ENCODE measurements around the gene CELF1. TPM values are rescaled to one million over a fixed set of nuclear protein-coding genes. Genes with fewer than 3 reads are reported as not detected.

CELF1 gene
- total RNA-seq, 1 experiment from 2014 or later: 152 TPM

DNA sequence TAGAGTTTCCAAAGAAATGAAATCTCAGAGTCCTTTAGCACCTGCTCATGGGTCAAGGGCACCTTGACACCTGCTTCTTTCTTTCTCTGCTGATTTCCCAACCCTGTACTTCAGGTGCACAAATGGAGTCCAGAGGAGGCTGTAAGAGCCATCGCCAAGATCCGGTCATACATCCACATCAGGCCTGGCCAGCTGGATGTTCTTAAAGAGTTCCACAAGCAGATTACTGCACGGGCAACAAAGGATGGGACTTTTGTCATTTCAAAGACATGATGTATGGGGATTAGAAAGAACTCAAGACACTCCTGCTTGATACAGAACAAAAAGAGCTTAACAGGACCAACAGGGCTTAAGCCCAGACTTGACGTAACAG is 18.4 kb upstream of the CELF1 start:
- Histone ChIP-seq H3K36me3 (ENCODE audit: control insufficient read depth, insufficient read depth, low read length) (peaks cover 2% of the 10 kb centered on the region), H3K27me3 (replicated peaks; ENCODE audit: control insufficient read depth, insufficient read depth, low read length) (no peaks in the 10 kb centered on the region), H3K4me3 (ENCODE audit: low read depth, low read length) (no peak overlapping the region), H3K9me3 (no peaks in the 10 kb centered on the region), H3K4me1 (no peaks in the 10 kb centered on the region)
- H3K9me3 Mint-ChIP-seq (ENCODE audit: unreplicated experiment): no peaks in the 10 kb centered on the region
- peaks cover 64% of the 10 kb centered on the region for H3K36me3 Mint-ChIP-seq (ENCODE audit: insufficient read depth, unreplicated experiment)
- no peaks in the 10 kb centered on the region for H3K27me3 Mint-ChIP-seq (ENCODE audit: insufficient read depth, unreplicated experiment)
- CTCF ChIA-PET: no interaction called here
- intact Hi-C loops (cut with micrococcal nuclease; ENCODE audit: unreplicated experiment): no loop called here
- POLR2A ChIA-PET: interaction anchor here (0.6 kb wide), 1 partner anchor 110 kb away, joined by 3 read pairs; no protein-coding TSS in a partner anchor
- TF ChIP-seq, protein P1, sequence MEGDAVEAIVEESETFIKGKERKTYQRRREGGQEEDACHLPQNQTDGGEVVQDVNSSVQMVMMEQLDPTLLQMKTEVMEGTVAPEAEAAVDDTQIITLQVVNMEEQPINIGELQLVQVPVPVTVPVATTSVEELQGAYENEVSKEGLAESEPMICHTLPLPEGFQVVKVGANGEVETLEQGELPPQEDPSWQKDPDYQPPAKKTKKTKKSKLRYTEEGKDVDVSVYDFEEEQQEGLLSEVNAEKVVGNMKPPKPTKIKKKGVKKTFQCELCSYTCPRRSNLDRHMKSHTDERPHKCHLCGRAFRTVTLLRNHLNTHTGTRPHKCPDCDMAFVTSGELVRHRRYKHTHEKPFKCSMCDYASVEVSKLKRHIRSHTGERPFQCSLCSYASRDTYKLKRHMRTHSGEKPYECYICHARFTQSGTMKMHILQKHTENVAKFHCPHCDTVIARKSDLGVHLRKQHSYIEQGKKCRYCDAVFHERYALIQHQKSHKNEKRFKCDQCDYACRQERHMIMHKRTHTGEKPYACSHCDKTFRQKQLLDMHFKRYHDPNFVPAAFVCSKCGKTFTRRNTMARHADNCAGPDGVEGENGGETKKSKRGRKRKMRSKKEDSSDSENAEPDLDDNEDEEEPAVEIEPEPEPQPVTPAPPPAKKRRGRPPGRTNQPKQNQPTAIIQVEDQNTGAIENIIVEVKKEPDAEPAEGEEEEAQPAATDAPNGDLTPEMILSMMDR (IDR thresholded peaks at IDR 0.05; ENCODE audit: insufficient read depth in 1 of 2, low read depth in 1 of 2, low read length in 1 of 2, severe bottlenecking in 1 of 2, unreplicated experiment in 1 of 2): no peak
- H3K27ac Mint-ChIP-seq (ENCODE audit: unreplicated experiment): no peak overlapping the region
- DNase-seq: no peak
- no TSS peak for BruUV-seq (replicated peaks)
- H3K4me1 Mint-ChIP-seq (ENCODE audit: low read depth, unreplicated experiment): no peaks in the 10 kb centered on the region
- H3K4me3 Mint-ChIP-seq (ENCODE audit: unreplicated experiment): no peak overlapping the region

DNA sequence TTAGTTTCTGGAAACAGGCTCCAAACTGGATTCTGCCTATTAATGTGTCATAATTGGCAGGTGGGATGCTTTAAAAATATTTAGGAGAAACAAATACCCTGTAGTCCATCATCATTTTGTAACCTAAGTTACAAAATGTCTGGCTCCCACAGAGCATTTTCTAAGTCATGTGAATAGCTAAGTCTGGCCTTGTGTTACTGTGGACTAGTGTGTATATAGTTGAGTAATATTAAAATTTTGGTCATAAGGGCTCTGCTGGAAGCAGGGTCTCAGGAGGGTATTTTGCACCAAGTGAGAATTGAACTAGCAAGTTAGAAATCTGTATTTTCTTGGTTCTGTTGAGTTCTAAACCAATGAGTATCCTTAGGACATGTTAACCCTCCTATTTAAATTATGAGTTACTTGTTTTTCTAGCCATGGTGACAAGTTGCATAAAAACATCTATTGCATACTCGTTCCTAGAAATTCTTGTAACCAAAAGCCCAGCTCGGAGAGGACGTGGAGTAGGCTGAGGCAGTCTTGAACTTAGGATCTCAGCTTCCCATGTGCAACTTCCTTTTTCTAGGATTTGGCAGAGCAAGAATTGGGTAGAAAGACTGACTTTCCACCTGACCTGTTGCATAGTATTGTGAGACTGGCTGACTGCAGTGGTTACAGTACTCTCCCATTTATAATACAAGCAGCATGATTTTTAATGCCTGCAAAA is 17.9 kb upstream of the CELF1 start:
- Histone ChIP-seq H3K27me3 (replicated peaks; ENCODE audit: control insufficient read depth, insufficient read depth, low read length) (no peaks in the 10 kb centered on the region), H3K4me3 (ENCODE audit: low read depth, low read length) (no peak overlapping the region), H3K36me3 (ENCODE audit: control insufficient read depth, insufficient read depth, low read length) (peaks cover 2% of the 10 kb centered on the region), H3K4me1 (no peaks in the 10 kb centered on the region), H3K9me3 (no peaks in the 10 kb centered on the region)
- intact Hi-C loops (cut with micrococcal nuclease; ENCODE audit: unreplicated experiment): no loop called here
- TF ChIP-seq, protein P1 (IDR thresholded peaks at IDR 0.05; ENCODE audit: insufficient read depth in 1 of 2, low read depth in 1 of 2, low read length in 1 of 2, severe bottlenecking in 1 of 2, unreplicated experiment in 1 of 2): no peak
- Mint-ChIP-seq H3K36me3 (ENCODE audit: insufficient read depth, unreplicated experiment) (peaks cover 64% of the 10 kb centered on the region), H3K27me3 (ENCODE audit: insufficient read depth, unreplicated experiment) (no peaks in the 10 kb centered on the region), H3K27ac (ENCODE audit: unreplicated experiment) (no peak overlapping the region), H3K4me1 (ENCODE audit: low read depth, unreplicated experiment) (no peaks in the 10 kb centered on the region), H3K4me3 (ENCODE audit: unreplicated experiment) (no peak overlapping the region), H3K9me3 (ENCODE audit: unreplicated experiment) (no peaks in the 10 kb centered on the region)
- CTCF ChIA-PET: no interaction called here
- no peak for DNase-seq
- POLR2A ChIA-PET: no interaction called here
- no TSS peak for BruUV-seq (replicated peaks)

DNA sequence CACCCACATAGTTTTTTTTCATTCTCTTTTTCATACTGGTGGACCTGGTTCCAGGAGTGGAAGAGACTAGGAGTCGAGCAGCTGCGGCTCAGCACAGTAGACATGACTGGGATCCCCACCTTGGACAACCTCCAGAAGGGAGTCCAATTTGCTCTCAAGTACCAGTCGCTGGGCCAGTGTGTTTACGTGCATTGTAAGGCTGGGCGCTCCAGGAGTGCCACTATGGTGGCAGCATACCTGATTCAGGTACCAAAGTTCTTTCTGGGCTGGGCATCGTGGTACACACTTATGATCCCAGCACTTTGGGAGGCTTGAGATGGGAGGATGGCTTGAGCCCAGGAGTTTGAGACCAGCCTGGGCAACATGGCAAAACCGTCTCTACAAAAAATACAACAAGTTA is 16.7 kb upstream of the CELF1 start:
- CTCF ChIA-PET: no interaction called here
- H3K27ac Mint-ChIP-seq (ENCODE audit: unreplicated experiment): no peak overlapping the region
- intact Hi-C loops (cut with micrococcal nuclease; ENCODE audit: unreplicated experiment): no loop called here
- H3K4me1 Mint-ChIP-seq (ENCODE audit: low read depth, unreplicated experiment): no peaks in the 10 kb centered on the region
- no peaks in the 10 kb centered on the region for H3K27me3 Mint-ChIP-seq (ENCODE audit: insufficient read depth, unreplicated experiment)
- peaks cover 2% of the 10 kb centered on the region for H3K36me3 ChIP-seq (ENCODE audit: control insufficient read depth, insufficient read depth, low read length)
- H3K9me3 Mint-ChIP-seq (ENCODE audit: unreplicated experiment): no peaks in the 10 kb centered on the region
- no peak for DNase-seq
- TF ChIP-seq, protein P1 (IDR thresholded peaks at IDR 0.05; ENCODE audit: insufficient read depth in 1 of 2, low read depth in 1 of 2, low read length in 1 of 2, severe bottlenecking in 1 of 2, unreplicated experiment in 1 of 2): no peak
- no peaks in the 10 kb centered on the region; the same call in 1 of the 2 replicates for H3K4me1 ChIP-seq
- H3K4me3 ChIP-seq (ENCODE audit: low read depth, low read length): no peak overlapping the region
- POLR2A ChIA-PET: no interaction called here
- no peak overlapping the region for H3K4me3 Mint-ChIP-seq (ENCODE audit: unreplicated experiment)
- BruUV-seq (replicated peaks): no TSS peak
- H3K9me3 ChIP-seq: no peaks in the 10 kb centered on the region
- H3K36me3 Mint-ChIP-seq (ENCODE audit: insufficient read depth, unreplicated experiment): peaks cover 64% of the 10 kb centered on the region
- no peaks in the 10 kb centered on the region for H3K27me3 ChIP-seq (replicated peaks; ENCODE audit: control insufficient read depth, insufficient read depth, low read length)
